Naive thymus-derived CD8-positive, alpha-beta T cell (primary cell): Measurements from ENCODE around the gene NEDD9. TPM values are rescaled to one million over a fixed set of nuclear protein-coding genes. Genes with fewer than 3 reads are reported as not detected.
A peak's percentile ranks its signal among the peaks of the same experiment; 100 is the strongest.

ENCODE experiments used
- ATAC-seq, 2 donors: fragments of 150-1000 bp; cut with Tn5 transposase in 1 of 2; sonication (Bioruptor Pico), chemical (Tn5 transposase) in 1 of 2; 1 replicate in 1 of 2; 2 replicates in 1 of 2; pipeline ENCODE4 v1.10.0; 2021; ENCODE audit warnings: mild to moderate bottlenecking in 2 of 2, moderate library complexity in 2 of 2
- POLR2A ChIA-PET: fragments of 350-600 bp; sonication (Branson Sonifier 250); formaldehyde crosslinking; loops from one replicate; lab custom pipeline; 2021; ENCODE audit warnings: antibody characterized with exemption; lab: Charles Lee
- DNase-seq, 10 donors: peaks; one replicate each; pipeline versions ENCODE4 v3.0.0 to v3.0.0-alpha.2; 2020 to 2022
- H3K27ac Mint-ChIP-seq, 10 donors: one replicate each; pipeline ENCODE4 v1.8.0; 2020 to 2022; ENCODE audit warnings: mild to moderate bottlenecking in 10 of 10, mixed read lengths in 10 of 10, moderate library complexity in 4 of 10, inconsistent platforms in 1 of 10
- H3K27me3 Mint-ChIP-seq, 5 donors: one replicate each; pipeline ENCODE4 v1.8.0; 2021 to 2022; ENCODE audit warnings: mixed read lengths in 5 of 5
- H3K36me3 Mint-ChIP-seq, 3 donors: one replicate each; pipeline ENCODE4 v1.8.0; 2020 to 2022; ENCODE audit warnings: mixed read lengths in 3 of 3, mild to moderate bottlenecking in 2 of 3, inconsistent platforms in 1 of 3
- H3K4me1 Mint-ChIP-seq, 4 donors: one replicate each; pipeline ENCODE4 v1.8.0; 2021 to 2022; ENCODE audit warnings: mixed read lengths in 4 of 4
- H3K4me3 Mint-ChIP-seq, 10 donors: one replicate each; pipeline ENCODE4 v1.8.0; 2020 to 2022; ENCODE audit warnings: mild to moderate bottlenecking in 10 of 10, mixed read lengths in 10 of 10, moderate library complexity in 6 of 10, inconsistent platforms in 1 of 10
- H3K9me3 Mint-ChIP-seq, 9 donors: one replicate each; pipeline ENCODE4 v1.8.0; 2020 to 2022; ENCODE audit warnings: mixed read lengths in 9 of 9, mild to moderate bottlenecking in 3 of 9, inconsistent platforms in 1 of 9, moderate library complexity in 1 of 9
- polyA plus RNA-seq, 3 donors: library from polyadenylated mRNA; unstranded; fragments of 300-500 nt; fragmentation: Illumina TruSeq; gene quantifications; one replicate each; pipeline ENCODE4 v1.2.3, GENCODE V29; 2021
- total RNA-seq, 8 experiments: library from RNA in 2 of 8; stranded (reverse) in 2 of 8; gene quantifications; one replicate each; pipeline ENCODE4 v1.2.3 and lab custom pipeline; 2021 to 2026

Gene NEDD9
- total and polyA plus RNA-seq, 5 experiments from 2014 or later, result 14.7 to 34.7 (median 20.2) TPM

GRCh38 chr6:11210386-11211138 is 21.9 kb downstream of the NEDD9 start:
- POLR2A ChIA-PET, result no interaction called here
- ATAC-seq, result no peak
- H3K27me3 Mint-ChIP-seq, result no peaks in the 10 kb centered on the region
- H3K36me3 Mint-ChIP-seq, result peaks cover 6 to 61% (median 34%) of the 10 kb centered on the region in 3 donors
- peaks cover 28 to 57% (median 42%) of the 10 kb centered on the region in 4 donors for H3K4me1 Mint-ChIP-seq
- peak overlapping the region in 2 of 10 donors; percentile 38 to 40 for H3K27ac Mint-ChIP-seq
- H3K9me3 Mint-ChIP-seq, result no peaks in the 10 kb centered on the region
- no peak for DNase-seq
- H3K4me3 Mint-ChIP-seq, result no peak overlapping the region

GRCh38 chr6:11209906-11210305 is 22.6 kb downstream of the NEDD9 start:
- ATAC-seq, result no peak
- H3K36me3 Mint-ChIP-seq, result peaks cover 6 to 61% (median 34%) of the 10 kb centered on the region in 3 donors
- H3K27me3 Mint-ChIP-seq, result no peaks in the 10 kb centered on the region
- peaks cover 25 to 61% (median 39%) of the 10 kb centered on the region in 4 donors for H3K4me1 Mint-ChIP-seq
- DNase-seq, result no peak
- no peak overlapping the region for H3K4me3 Mint-ChIP-seq
- POLR2A ChIA-PET, result no interaction called here
- H3K9me3 Mint-ChIP-seq, result no peaks in the 10 kb centered on the region
- H3K27ac Mint-ChIP-seq, result no peak overlapping the region

GRCh38 chr6:11209369-11209768 is 23.1 kb downstream of the NEDD9 start:
- DNase-seq (no peak), ATAC-seq (no peak)
- peaks cover 24 to 61% (median 38%) of the 10 kb centered on the region in 4 donors for H3K4me1 Mint-ChIP-seq
- no peaks in the 10 kb centered on the region for H3K9me3 Mint-ChIP-seq
- POLR2A ChIA-PET, result no interaction called here
- peak overlapping the region in 1 of 10 donors; percentile 2 for H3K27ac Mint-ChIP-seq
- no peak overlapping the region for H3K4me3 Mint-ChIP-seq
- H3K36me3 Mint-ChIP-seq, result peaks cover 6 to 61% (median 34%) of the 10 kb centered on the region in 3 donors
- H3K27me3 Mint-ChIP-seq, result no peaks in the 10 kb centered on the region

- H3K27ac Mint-ChIP-seq, result peak overlapping the region in 1 of 10 donors; percentile 16
These were observed 23.6 kb downstream of the NEDD9 start for GRCh38 chr6:11208854-11209253.

GRCh38 chr6:11208267-11208666 is 24.2 kb downstream of the NEDD9 start:
- Mint-ChIP-seq H3K27ac (peak overlapping the region in 2 of 10 donors; percentile 16 to 69), H3K27me3 (no peaks in the 10 kb centered on the region), H3K9me3 (no peaks in the 10 kb centered on the region), H3K4me1 (peaks cover 22 to 72% (median 42%) of the 10 kb centered on the region in 4 donors), H3K36me3 (peaks cover 6 to 61% (median 32%) of the 10 kb centered on the region in 3 donors), H3K4me3 (no peak overlapping the region)
- no peak for ATAC-seq
- POLR2A ChIA-PET, result no interaction called here
- DNase-seq, result no peak

More at GRCh38 chr6:11208854-11209253, 23.6 kb downstream of the NEDD9 start:
- no peak for ATAC-seq
- H3K9me3 Mint-ChIP-seq, result no peaks in the 10 kb centered on the region
- H3K27me3 Mint-ChIP-seq, result no peaks in the 10 kb centered on the region
- peaks cover 6 to 62% (median 35%) of the 10 kb centered on the region in 3 donors for H3K36me3 Mint-ChIP-seq
- peaks cover 23 to 66% (median 39%) of the 10 kb centered on the region in 4 donors for H3K4me1 Mint-ChIP-seq
- no peak overlapping the region for H3K4me3 Mint-ChIP-seq
- DNase-seq, result no peak
- POLR2A ChIA-PET, result no interaction called here

- DNase-seq, result no peak
- ATAC-seq, result no peak
- POLR2A ChIA-PET, result no interaction called here
- no peaks in the 10 kb centered on the region for H3K9me3 Mint-ChIP-seq
- H3K27ac Mint-ChIP-seq, result peak overlapping the region in 2 of 10 donors; percentile 16 to 38
- peaks cover 0 to 56% (median 24%) of the 10 kb centered on the region in 3 donors for H3K36me3 Mint-ChIP-seq
- H3K4me1 Mint-ChIP-seq, result peaks cover 21 to 71% (median 40%) of the 10 kb centered on the region in 4 donors
- no peaks in the 10 kb centered on the region for H3K27me3 Mint-ChIP-seq
- H3K4me3 Mint-ChIP-seq, result no peak overlapping the region
These were observed 25.1 kb downstream of the NEDD9 start for GRCh38 chr6:11207199-11207968.

- H3K4me1 Mint-ChIP-seq, result peaks cover 16 to 70% (median 35%) of the 10 kb centered on the region in 4 donors
- ATAC-seq, result no peak
- POLR2A ChIA-PET, result no interaction called here
- H3K4me3 Mint-ChIP-seq, result no peak overlapping the region
- H3K36me3 Mint-ChIP-seq, result peaks cover 0 to 52% (median 20%) of the 10 kb centered on the region in 3 donors
- no peaks in the 10 kb centered on the region for H3K27me3 Mint-ChIP-seq
- H3K9me3 Mint-ChIP-seq, result no peaks in the 10 kb centered on the region
- peak overlapping the region in 1 of 10 donors; percentile 38 for H3K27ac Mint-ChIP-seq
- no peak for DNase-seq
These were observed 25.9 kb downstream of the NEDD9 start for GRCh38 chr6:11206576-11206975.

- POLR2A ChIA-PET, result interaction anchor here (0.7 kb wide), 1 partner anchor 233 kb away, joined by 4 read pairs; no protein-coding TSS in a partner anchor
- Mint-ChIP-seq H3K36me3 (peaks cover 4 to 58% (median 22%) of the 10 kb centered on the region in 3 donors), H3K27ac (peak overlapping the region in 3 of 10 donors; percentile 4 to 53 (median 48)), H3K4me1 (peaks cover 15 to 73% (median 41%) of the 10 kb centered on the region in 4 donors), H3K27me3 (no peaks in the 10 kb centered on the region), H3K4me3 (no peak overlapping the region), H3K9me3 (no peaks in the 10 kb centered on the region)
- no peak for DNase-seq
- no peak for ATAC-seq
These were observed 27.6 kb downstream of the NEDD9 start for GRCh38 chr6:11204794-11205366.

- H3K36me3 Mint-ChIP-seq, result peaks cover 4 to 50% (median 24%) of the 10 kb centered on the region in 3 donors
- peak overlapping the region in 4 of 10 donors; percentile 19 to 72 (median 42) for H3K27ac Mint-ChIP-seq
- peaks cover 0 to 2% (median 0%) of the 10 kb centered on the region in 9 donors for H3K9me3 Mint-ChIP-seq
- no peak overlapping the region for H3K4me3 Mint-ChIP-seq
- no peaks in the 10 kb centered on the region for H3K27me3 Mint-ChIP-seq
- peaks cover 18 to 74% (median 49%) of the 10 kb centered on the region in 4 donors for H3K4me1 Mint-ChIP-seq
- POLR2A ChIA-PET, result no interaction called here
- DNase-seq (no peak), ATAC-seq (no peak)
These were observed 28.5 kb downstream of the NEDD9 start for GRCh38 chr6:11204005-11204399.

GRCh38 chr6:11203306-11204004 is 29.0 kb downstream of the NEDD9 start:
- Mint-ChIP-seq H3K36me3 (peaks cover 4 to 48% (median 25%) of the 10 kb centered on the region in 3 donors), H3K27ac (peak overlapping the region in 9 of 10 donors; percentile 33 to 86 (median 65)), H3K4me3 (peak overlapping the region in 5 of 10 donors; percentile 13 to 46 (median 39)), H3K4me1 (peaks cover 23 to 75% (median 54%) of the 10 kb centered on the region in 4 donors), H3K9me3 (peaks cover 0 to 2% (median 0%) of the 10 kb centered on the region in 9 donors), H3K27me3 (no peaks in the 10 kb centered on the region)
- DNase-seq (no peak), ATAC-seq (no peak)
- POLR2A ChIA-PET, result no interaction called here

GRCh38 chr6:11202513-11203305 is 29.8 kb downstream of the NEDD9 start:
- DNase-seq (peak in 3 of 10 donors; percentile 10 to 34 (median 25)), ATAC-seq (peak in 1 of 2 donors; percentile 41)
- POLR2A ChIA-PET, result no interaction called here
- Mint-ChIP-seq H3K36me3 (peaks cover 4 to 48% (median 31%) of the 10 kb centered on the region in 3 donors), H3K4me3 (peak overlapping the region in 5 of 10 donors; percentile 13 to 46 (median 39)), H3K27ac (peak overlapping the region in 7 of 10 donors; percentile 33 to 86 (median 69)), H3K27me3 (no peaks in the 10 kb centered on the region), H3K4me1 (peaks cover 27 to 76% (median 57%) of the 10 kb centered on the region in 4 donors), H3K9me3 (peaks cover 0 to 2% (median 0%) of the 10 kb centered on the region in 9 donors)
